OCI-LY3 (cell line): ENCODE results near the gene VAMP7.
"Not testable (repeated sequence)": the region's sequence is repeated elsewhere in the genome, so short reads cannot be mapped to it uniquely, and the experiment has no call there.

Experiments used
- H2AFZ ChIP-seq: fragments of 200-600, 300-600 bp; shearing (Covaris generic); 2 replicates; pipeline ENCODE4 v1.6.0; 2014; ENCODE audit warnings: antibody characterized with exemption, low read depth, low read length
- H3K27ac ChIP-seq: fragments of 200-600, 300-600 bp; sonication (generic); 2 replicates; pipeline ENCODE4 v1.5.1; 2014; ENCODE audit warnings: mild to moderate bottlenecking, low read length, moderate library complexity, mixed read lengths
- H3K27me3 ChIP-seq: fragments of 200-600, 300-600 bp; sonication (generic); 2 replicates; pipeline ENCODE4 v1.6.1; 2014; ENCODE audit warnings: low read depth, low read length, mixed read lengths
- H3K36me3 ChIP-seq: fragments of 200-600, 300-600 bp; sonication (generic); replicated peaks from 2 replicates; pipeline ENCODE3; 2014; ENCODE audit warnings: low read depth, low read length, mixed read lengths
- H3K4me1 ChIP-seq: fragments of 300-600, 200-600 bp; sonication (generic); 2 replicates; pipeline ENCODE4 v1.6.1; 2014; ENCODE audit warnings: low read length, mixed read lengths
- H3K4me2 ChIP-seq: fragments of 200-600, 300-600 bp; sonication (generic); 2 replicates; pipeline ENCODE4 v1.6.1; 2014; ENCODE audit warnings: low read length, mixed read lengths
- H3K4me3 ChIP-seq: fragments of 300-600, 200-600 bp; sonication (generic); 2 replicates; pipeline ENCODE4 v1.5.1; 2014; ENCODE audit warnings: antibody characterized with exemption, mild to moderate bottlenecking, low read length, moderate library complexity
- H3K79me2 ChIP-seq: fragments of 300-600, 200-600 bp; shearing (Covaris generic); 2 replicates; pipeline ENCODE4 v1.6.1; 2014; ENCODE audit warnings: mild to moderate bottlenecking, low read length, mixed read lengths
- H3K9ac ChIP-seq: fragments of 300-600, 200-600 bp; shearing (Covaris generic); 2 replicates; pipeline ENCODE4 v1.6.0; 2014; ENCODE audit warnings: mild to moderate bottlenecking, low read length, moderate library complexity
- H3K9me3 ChIP-seq: fragments of 200-600, 300-600 bp; shearing (Covaris generic); 2 replicates; pipeline ENCODE4 v1.6.1; 2014; ENCODE audit warnings: low read length, mixed read lengths; ENCODE audit not compliant: insufficient read depth
- H4K20me1 ChIP-seq: fragments of 200-600, 300-600 bp; sonication (generic); 2 replicates; pipeline ENCODE4 v1.6.1; 2016; ENCODE audit warnings: low read length, mixed read lengths; ENCODE audit not compliant: insufficient read depth
- CTCF ChIP-seq: fragments of 200-600, 300-600 bp; sonication (generic); IDR thresholded peaks from 2 replicates; pipeline ENCODE4 v1.5.1; 2014; ENCODE audit warnings: antibody characterized with exemption, low read length, low read depth
- EZH2phosphoT487 ChIP-seq: fragments of 200-600 bp; shearing (Covaris generic); IDR thresholded peaks from 2 replicates; pipeline ENCODE4 v1.6.1; 2018; ENCODE audit warnings: antibody characterized with exemption, mixed run types, low read depth

The VAMP7 gene

GRCh38 chrX:155899366-155899765, 18.2 kb downstream of the VAMP7 start:
- no peaks in the 10 kb centered on the region for H3K27me3 ChIP-seq
- H3K79me2 ChIP-seq = no peaks in the 10 kb centered on the region
- no peaks in the 10 kb centered on the region for H3K9me3 ChIP-seq
- no peak overlapping the region for H3K4me3 ChIP-seq
- H4K20me1 ChIP-seq = no peaks in the 10 kb centered on the region
- peaks cover 25% of the 10 kb centered on the region for H3K36me3 ChIP-seq
- no peak overlapping the region for H3K27ac ChIP-seq
- no peak overlapping the region for H3K4me2 ChIP-seq
- H3K9ac ChIP-seq = no peak overlapping the region
- no peak overlapping the region for H2AFZ ChIP-seq
- no peaks in the 10 kb centered on the region for H3K4me1 ChIP-seq
- TF ChIP-seq CTCF (no peak), EZH2phosphoT487 (no peak)

- H3K27ac ChIP-seq = no peak overlapping the region
- TF ChIP-seq EZH2phosphoT487 (no peak), CTCF (no peak)
- peaks cover 21% of the 10 kb centered on the region for H3K36me3 ChIP-seq
- no peaks in the 10 kb centered on the region for H3K9me3 ChIP-seq
- H3K9ac ChIP-seq = no peak overlapping the region
- no peak overlapping the region for H3K4me2 ChIP-seq
- H2AFZ ChIP-seq = no peak overlapping the region
- H3K79me2 ChIP-seq = no peaks in the 10 kb centered on the region
- H3K4me3 ChIP-seq = no peak overlapping the region
- H4K20me1 ChIP-seq = no peaks in the 10 kb centered on the region
- no peaks in the 10 kb centered on the region for H3K27me3 ChIP-seq
- H3K4me1 ChIP-seq = no peaks in the 10 kb centered on the region
Measured at GRCh38 chrX:155900765-155901164, 19.6 kb downstream of the VAMP7 start.

GRCh38 chrX:155907661-155908060, 26.5 kb downstream of the VAMP7 start:
- not testable (repeated sequence) for H3K27ac ChIP-seq, H3K9me3 ChIP-seq, H4K20me1 ChIP-seq, H3K9ac ChIP-seq, H3K4me1 ChIP-seq, H2AFZ ChIP-seq, H3K79me2 ChIP-seq, H3K4me2 ChIP-seq, H3K4me3 ChIP-seq, H3K27me3 ChIP-seq
- H3K36me3 ChIP-seq = peaks cover 17% of the 10 kb centered on the region

- H3K9me3 ChIP-seq = no peaks in the 10 kb centered on the region
Measured at GRCh38 chrX:155923200-155923599, 42.1 kb downstream of the VAMP7 start.

GRCh38 chrX:155930852-155931618, 49.9 kb downstream of the VAMP7 start:
- not testable (repeated sequence) for H4K20me1 ChIP-seq, H3K9ac ChIP-seq, H3K27ac ChIP-seq, H2AFZ ChIP-seq, H3K4me3 ChIP-seq, H3K9me3 ChIP-seq, H3K27me3 ChIP-seq, H3K4me2 ChIP-seq, H3K4me1 ChIP-seq, H3K79me2 ChIP-seq
- H3K36me3 ChIP-seq = peaks cover 27% of the 10 kb centered on the region

More at GRCh38 chrX:155923200-155923599, 42.1 kb downstream of the VAMP7 start:
- Histone ChIP-seq H3K4me2 (no peak overlapping the region), H3K4me3 (no peak overlapping the region), H3K36me3 (peaks cover 27% of the 10 kb centered on the region), H4K20me1 (no peaks in the 10 kb centered on the region), H3K27ac (no peak overlapping the region), H3K9ac (no peak overlapping the region), H3K27me3 (no peaks in the 10 kb centered on the region), H3K4me1 (peaks cover 11% of the 10 kb centered on the region), H3K79me2 (no peaks in the 10 kb centered on the region), H2AFZ (no peak overlapping the region)
- no peak for TF ChIP-seq EZH2phosphoT487
- TF ChIP-seq CTCF = no peak
